HG03159 (cell line): ENCODE measurements around the gene RGCC.

Experiments used
- ATAC-seq: cut with Tn5 transposase; IDR thresholded peaks from one replicate; pipeline ENCODE4 v1.9.1; 2021; ENCODE audit warnings: mild to moderate bottlenecking, moderate library complexity; ENCODE audit not compliant: unreplicated experiment

Gene RGCC

GRCh38 chr13:41452462-41452861 lies 4.9 kb upstream of the RGCC start:
- no peak for ATAC-seq

GRCh38 chr13:41453620-41454019 lies 3.7 kb upstream of the RGCC start:
- no peak for ATAC-seq

- ATAC-seq, result no peak
Observed at GRCh38 chr13:41454170-41454569, 3.2 kb upstream of the RGCC start.

GRCh38 chr13:41455725-41456419 lies 1.5 kb upstream of the RGCC start:
- ATAC-seq, result no peak

GRCh38 chr13:41457589-41458186 lies 338 bp downstream of the RGCC start:
- ATAC-seq, result peak; percentile 27

- ATAC-seq, result peak; percentile 2
Observed at GRCh38 chr13:41458187-41458760, 924 bp downstream of the RGCC start.

GRCh38 chr13:41458761-41459431 lies 1.5 kb downstream of the RGCC start:
- ATAC-seq, result no peak

- no peak for ATAC-seq
Observed at GRCh38 chr13:41459432-41460073, 2.2 kb downstream of the RGCC start.

- ATAC-seq, result no peak
Observed at GRCh38 chr13:41460074-41460465, 2.7 kb downstream of the RGCC start.

- ATAC-seq, result no peak
Observed at GRCh38 chr13:41460930-41461329, 3.6 kb downstream of the RGCC start.

- ATAC-seq, result no peak
Observed at GRCh38 chr13:41461527-41462139, 4.3 kb downstream of the RGCC start.

GRCh38 chr13:41462427-41462826 lies 5.1 kb downstream of the RGCC start:
- ATAC-seq, result no peak

- ATAC-seq, result peak; percentile 32
Observed at GRCh38 chr13:41463838-41464602, 6.7 kb downstream of the RGCC start.

- ATAC-seq, result peak; percentile 95
Observed at GRCh38 chr13:41465241-41465847, 8.0 kb downstream of the RGCC start.

- ATAC-seq, result no peak
Observed at GRCh38 chr13:41465898-41466320, 8.6 kb downstream of the RGCC start.

- ATAC-seq, result no peak
Observed at GRCh38 chr13:41467425-41467945, 10.1 kb downstream of the RGCC start.

GRCh38 chr13:41468631-41469030 lies 11.3 kb downstream of the RGCC start:
- ATAC-seq, result no peak

- ATAC-seq, result no peak
Observed at GRCh38 chr13:41470196-41470595, 12.8 kb downstream of the RGCC start.

GRCh38 chr13:41471785-41472184 lies 14.4 kb downstream of the RGCC start:
- ATAC-seq, result no peak

- no peak for ATAC-seq
Observed at GRCh38 chr13:41487222-41487621, 29.9 kb downstream of the RGCC start.
